HG02870 (cell line): ENCODE results near the gene SLC49A4.
A peak's percentile ranks its signal among the peaks of the same experiment; 100 is the strongest.
"Not testable (repeated sequence)": the region's sequence is repeated elsewhere in the genome, so short reads cannot be mapped to it uniquely, and the experiment has no call there.

Experiments used
- ATAC-seq: cut with Tn5 transposase; IDR thresholded peaks from one replicate; pipeline ENCODE4 v1.9.1; 2021; ENCODE audit warnings: mild to moderate bottlenecking, moderate library complexity; ENCODE audit not compliant: unreplicated experiment

SLC49A4 gene

DNA sequence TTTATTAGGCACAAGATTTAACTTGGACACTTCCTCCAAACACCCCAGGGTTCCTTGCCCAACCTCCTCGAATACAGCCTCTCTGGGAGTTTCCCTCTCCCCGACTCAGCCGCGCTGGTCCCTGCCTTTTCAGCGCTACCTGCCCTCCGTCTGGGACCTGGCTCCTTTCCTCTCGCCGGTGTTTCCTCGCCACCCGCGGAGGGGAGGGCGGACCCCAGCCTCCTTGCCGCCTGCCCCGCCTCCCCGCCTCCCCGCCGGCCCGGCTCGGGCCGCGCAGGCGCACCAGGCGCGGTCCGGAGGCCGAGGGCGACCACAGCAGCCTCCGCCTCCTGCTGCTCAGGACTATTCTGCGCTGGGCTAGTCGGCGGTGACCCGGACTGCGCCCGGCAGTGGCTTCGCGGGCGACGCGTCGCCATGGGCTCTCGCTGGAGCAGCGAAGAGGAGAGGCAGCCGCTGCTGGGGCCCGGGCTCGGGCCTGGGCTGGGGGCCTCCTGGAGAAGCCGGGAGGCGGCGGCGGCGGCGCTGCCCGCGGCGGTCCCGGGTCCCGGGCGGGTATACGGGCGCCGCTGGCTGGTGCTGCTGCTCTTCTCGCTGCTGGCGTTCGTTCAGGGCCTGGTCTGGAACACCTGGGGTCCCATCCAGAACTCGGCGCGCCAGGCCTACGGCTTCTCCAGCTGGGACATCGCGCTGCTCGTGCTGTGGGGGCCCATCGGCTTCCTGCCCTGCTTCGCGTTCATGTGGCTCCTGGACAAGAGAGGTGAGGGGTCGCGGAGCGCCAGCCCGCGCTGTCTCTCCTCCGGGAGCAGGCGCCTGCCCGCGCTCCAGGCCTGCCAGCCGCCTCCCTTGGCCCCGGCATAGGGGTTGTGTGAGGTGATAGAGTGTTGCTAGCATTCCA, at the start of gene SLC49A4:
Gene SLC49A4 (plus strand): TSS at position 291 of the 895 bp plus-strand sequence. CDS start 124 bp downstream, at position 415.
- ATAC-seq, result peak; percentile 78

- ATAC-seq, result no peak
Observed at GRCh38 chr3:122745369-122746021, 49.4 kb upstream of the SLC49A4 start.

DNA sequence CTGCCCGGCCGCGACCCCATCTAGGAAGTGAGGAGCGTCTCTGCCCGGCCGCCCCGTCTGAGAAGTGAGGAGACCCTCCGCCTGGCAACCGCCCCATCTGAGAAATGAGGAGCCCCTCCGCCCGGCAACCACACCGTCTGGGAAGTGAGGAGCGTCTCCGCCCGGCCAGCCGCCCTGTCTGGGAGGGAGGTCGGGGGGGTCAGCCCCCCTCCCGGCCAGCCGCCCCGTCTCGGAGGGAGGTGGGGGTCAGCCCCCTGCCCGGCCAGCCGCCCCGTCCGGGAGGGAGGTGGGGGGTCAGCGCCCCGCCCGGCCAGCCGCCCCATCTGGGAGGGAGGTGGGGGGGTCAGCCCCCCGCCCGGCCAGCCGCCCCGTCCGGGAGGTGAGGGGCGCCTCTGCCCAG, 47.6 kb upstream of the SLC49A4 start:
- ATAC-seq, result not testable (repeated sequence)

DNA sequence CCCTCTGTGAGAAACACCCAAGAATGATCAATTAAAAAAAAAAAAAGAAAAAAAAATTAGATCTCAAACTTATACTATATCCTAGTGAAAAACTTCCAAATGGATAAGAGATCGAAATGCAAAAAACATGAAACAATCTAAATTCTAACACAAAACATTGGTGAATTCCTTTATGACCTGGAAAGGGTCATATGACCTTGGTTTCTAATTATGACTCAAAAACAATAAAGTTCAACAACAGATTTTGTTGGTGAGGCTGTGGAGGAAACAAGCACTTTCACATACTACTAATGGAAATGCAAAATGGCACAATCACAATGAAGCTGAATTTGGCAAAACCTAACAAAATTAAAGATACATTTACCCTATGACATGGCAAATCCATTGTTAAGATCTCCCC, 46.5 kb upstream of the SLC49A4 start:
- no peak for ATAC-seq

GRCh38 chr3:122754929-122755328, 39.9 kb upstream of the SLC49A4 start:
- no peak for ATAC-seq

DNA sequence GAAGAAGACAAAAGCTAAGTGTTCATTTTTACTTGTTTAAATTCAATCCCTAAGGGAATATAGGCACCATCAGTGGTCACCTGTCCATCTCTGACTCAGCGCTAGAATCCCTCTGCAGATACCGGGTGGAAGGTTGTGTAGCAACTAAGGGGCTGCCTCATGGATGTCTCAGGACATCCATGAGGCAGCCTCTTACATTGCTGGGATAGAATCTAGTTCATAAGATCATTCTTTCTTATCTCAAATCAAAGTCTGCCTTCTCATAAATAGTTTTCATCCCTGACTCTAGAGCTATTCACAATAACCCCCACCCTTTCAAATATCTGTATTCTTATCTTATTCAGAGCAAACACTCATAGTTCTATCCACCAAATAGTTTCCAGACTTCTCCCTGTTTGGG, 39.4 kb upstream of the SLC49A4 start:
- no peak for ATAC-seq

DNA sequence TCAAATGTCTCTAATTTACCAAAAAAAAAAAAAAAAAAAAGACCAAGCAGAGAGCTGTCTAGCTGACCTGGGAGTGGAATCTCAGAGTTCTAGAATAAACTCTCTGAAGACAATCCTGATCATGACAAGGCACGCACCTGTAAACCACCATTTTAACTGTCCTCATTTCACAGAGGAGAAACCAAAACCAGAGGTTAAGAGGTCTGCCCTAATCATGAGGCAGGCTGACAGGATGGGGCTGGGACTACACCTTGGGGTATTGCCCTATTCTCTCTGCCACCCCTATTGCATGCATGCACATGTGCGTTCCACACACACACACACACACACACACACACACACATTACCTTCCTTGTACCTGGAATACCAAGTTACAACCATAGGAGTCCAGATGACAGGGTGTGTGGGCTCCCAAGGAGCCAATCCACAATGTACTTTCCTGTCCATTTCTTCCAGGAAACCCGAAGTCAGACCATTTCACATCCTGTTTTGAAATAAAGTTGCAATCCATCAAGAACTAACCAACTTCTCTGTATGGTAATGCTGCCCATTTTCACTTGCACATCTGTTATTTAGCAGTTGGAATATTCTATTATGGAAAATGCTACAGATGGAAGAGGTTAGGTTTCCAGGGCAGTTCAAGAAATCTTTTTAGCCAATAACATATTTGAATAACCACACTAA, 35.9 kb upstream of the SLC49A4 start:
- no peak for ATAC-seq

DNA sequence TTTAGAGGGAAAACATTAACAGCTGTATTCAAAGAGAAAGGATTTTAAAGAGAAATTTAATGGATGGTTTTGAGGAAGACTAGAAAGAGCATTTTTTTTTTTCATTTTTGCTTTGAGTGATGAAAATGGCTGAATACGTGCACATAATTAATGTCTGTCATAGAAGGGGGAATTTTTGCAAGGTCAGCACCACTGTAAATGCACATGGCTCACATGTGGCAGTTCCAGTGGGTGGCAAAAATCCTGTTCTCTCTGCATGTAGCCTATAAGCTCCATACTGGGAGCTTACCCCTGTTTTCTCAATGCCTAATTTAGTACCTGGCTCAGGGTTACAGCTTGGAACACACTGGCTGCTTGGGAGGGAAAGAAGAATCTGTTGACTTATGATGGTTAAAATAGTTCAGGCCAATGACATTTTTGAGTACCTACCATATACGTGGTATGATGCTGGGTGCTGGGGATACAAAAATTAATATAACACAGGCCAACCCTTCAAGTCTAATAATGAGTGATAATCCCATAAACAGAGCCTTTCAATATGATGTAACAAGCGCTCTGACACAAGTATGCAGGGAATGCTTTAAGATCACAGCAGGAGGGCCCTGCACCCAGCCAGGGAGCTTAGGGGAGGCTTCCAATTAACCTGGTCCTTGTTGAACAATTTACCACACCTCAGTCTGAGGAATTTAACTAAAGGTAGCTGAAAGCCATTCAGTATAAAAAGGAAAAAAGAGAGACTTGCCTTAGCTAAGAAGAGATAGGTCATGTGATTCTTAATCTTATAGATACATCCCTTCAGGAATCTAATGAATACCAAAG, 34.2 kb upstream of the SLC49A4 start:
- no peak for ATAC-seq

GRCh38 chr3:122766430-122766829, 28.4 kb upstream of the SLC49A4 start:
- no peak for ATAC-seq

DNA sequence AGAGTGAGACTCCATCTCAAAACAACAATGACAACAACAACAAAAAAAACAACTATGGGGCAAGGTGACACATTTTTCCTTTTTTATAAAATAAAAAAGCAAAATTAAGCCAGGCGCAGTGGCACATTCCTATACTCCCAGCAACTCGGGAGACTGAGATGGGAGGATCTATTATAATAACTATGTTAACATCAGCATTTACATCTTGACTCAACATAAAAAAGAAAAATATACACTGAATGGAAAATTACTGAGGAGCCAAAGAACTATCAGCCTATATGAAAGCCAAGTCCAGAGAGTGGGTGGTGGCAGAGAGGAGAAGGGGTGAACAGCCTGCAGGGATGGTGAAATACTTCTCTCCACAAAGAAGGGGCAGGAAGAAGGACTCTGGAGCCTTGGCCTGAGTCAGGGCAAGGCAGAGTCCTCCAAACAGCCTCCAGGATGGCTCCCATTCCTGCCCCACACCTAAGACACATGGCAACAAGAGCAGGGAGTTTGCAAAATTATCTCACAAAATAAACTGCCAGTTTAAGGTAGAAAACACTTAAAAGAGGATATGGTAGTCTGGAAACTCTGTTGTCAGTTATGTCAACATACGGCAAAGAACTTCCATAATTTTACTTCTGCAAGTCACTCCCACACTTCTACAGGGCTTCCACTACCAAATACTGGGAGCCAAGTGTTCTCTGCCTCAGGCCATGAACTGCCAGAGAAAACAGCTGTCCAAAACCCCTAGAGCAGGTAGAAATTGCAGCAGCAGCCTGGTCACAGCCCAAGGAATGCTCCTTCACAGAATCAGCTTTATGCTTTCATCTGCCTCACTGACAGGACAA, 27.1 kb upstream of the SLC49A4 start:
- no peak for ATAC-seq

DNA sequence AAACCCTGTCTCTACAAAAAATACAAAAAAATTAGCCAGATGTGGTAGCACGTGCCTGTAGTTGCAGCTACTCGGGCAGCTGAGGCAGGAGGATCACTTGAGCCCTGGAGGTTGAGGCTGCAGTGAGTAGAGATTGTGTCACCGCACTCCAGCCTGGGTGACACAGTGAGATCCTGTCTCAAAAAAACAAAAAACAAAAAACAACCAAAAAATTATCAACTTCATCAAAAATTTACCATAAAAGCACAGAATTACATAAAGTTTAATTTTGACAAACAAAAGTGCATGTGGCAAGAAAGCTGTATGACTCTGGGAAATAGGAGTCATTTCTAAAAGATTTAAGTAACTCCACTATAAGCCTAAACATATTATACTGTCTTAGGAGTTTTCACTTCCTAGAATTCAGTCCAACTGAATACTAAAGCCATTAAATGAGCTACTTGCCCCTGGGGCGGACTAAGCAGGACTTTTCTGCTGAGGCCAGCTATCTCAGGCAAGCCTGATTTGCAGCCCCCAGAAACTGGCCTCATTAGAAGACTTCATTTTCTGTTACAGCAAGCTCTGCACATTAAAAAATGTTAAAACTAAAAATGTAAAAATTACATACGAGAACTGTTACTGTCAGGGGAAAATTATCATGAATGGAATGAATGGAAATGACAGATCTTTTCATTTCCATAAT, 24.2 kb upstream of the SLC49A4 start:
- ATAC-seq, result no peak

- no peak for ATAC-seq
Observed at GRCh38 chr3:122772827-122773226, 22.0 kb upstream of the SLC49A4 start.

DNA sequence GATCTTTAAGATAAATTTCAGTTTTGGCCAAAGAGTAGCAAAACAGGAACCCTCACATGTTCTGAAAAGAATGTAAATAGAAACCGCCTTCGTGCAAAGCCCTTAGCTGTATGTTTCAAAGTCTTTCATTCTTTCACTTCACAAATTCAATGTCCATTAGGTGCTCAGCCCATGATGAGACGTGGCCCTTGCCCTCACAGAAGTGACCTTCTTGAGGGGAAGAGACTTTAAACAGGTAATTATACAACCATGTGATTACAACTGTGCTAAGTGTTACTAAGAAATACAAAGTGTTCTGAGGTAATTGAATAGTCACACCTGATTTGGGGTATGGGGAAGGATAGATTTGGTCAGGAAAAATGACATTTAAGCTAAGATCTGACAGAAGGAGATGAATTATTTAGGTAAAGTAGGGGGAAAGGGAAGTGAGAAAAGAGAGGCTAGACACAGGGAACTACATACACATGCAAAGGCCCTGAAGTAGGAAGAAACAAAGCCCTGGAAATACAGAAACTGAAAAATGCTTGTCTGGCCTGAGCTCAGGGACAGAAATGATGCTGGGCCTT, 20.8 kb upstream of the SLC49A4 start:
- ATAC-seq, result peak; percentile 75

- ATAC-seq, result peak; percentile 29
Observed at GRCh38 chr3:122774564-122774963, 20.3 kb upstream of the SLC49A4 start.

GRCh38 chr3:122776675-122777468, 18.0 kb upstream of the SLC49A4 start:
- ATAC-seq, result no peak

DNA sequence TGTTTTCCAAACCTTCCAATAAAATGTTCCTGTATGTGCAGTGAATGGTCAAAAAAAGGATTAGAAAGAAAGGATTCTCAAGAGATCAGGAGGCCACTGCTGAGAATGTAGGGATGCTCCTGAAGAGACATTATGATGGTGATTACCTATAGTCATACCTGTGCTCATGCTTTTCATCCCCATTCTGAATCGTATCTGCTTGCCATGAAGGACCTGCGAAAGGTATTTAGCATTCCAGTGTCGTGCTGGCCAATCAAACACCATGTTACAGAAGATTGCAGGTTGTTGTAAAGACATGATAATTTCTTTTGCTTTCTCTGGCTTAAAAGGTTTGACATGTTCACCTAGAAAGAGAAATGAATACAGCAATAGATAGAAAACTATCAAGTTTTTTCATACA, 17.3 kb upstream of the SLC49A4 start:
- no peak for ATAC-seq

DNA sequence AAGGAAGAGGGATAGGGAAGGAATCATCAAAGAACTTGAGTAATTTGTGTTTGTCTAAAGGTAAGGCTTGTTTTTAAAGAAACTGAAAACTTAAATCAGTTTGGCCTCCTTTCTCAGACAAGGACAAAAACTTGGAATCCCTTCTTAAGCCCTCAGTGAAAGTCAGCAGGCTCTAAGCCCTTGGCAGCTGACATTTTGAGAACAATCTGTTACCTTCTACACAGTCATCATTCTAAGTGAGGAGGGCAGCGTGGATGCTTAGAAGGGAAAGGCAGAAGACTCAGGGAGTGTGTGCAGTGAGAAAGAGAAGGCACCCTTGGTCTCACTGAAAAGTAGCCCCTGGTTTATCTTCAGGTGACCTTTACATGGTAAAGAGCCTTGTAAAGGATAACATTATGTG, 12.1 kb upstream of the SLC49A4 start:
- ATAC-seq, result no peak

GRCh38 chr3:122784436-122784835, 10.4 kb upstream of the SLC49A4 start:
- no peak for ATAC-seq
